KOPT-K1 (cell line): ENCODE measurements around the gene ARL6IP5.

Experiments
- H3K27ac ChIP-seq: fragments of 200-600 bp; sonication (generic); 2 replicates; pipeline ENCODE4 v1.5.1; 2016; ENCODE audit warnings: antibody characterized with exemption, mild to moderate bottlenecking, low read depth, low read length; ENCODE audit not compliant: poor library complexity, severe bottlenecking
- H3K36me3 ChIP-seq: fragments of 200-600 bp; sonication (generic); 2 replicates; pipeline ENCODE4 v1.5.1; 2017; ENCODE audit warnings: antibody characterized with exemption, mild to moderate bottlenecking, low read length, moderate library complexity; ENCODE audit not compliant: insufficient read depth
- H3K9me3 ChIP-seq: fragments of 200-600 bp; sonication (generic); 2 replicates; pipeline ENCODE4 v1.5.1; 2017; ENCODE audit warnings: antibody characterized with exemption, low read length, mild to moderate bottlenecking; ENCODE audit not compliant: insufficient read depth, poor library complexity, severe bottlenecking

The ARL6IP5 gene

DNA sequence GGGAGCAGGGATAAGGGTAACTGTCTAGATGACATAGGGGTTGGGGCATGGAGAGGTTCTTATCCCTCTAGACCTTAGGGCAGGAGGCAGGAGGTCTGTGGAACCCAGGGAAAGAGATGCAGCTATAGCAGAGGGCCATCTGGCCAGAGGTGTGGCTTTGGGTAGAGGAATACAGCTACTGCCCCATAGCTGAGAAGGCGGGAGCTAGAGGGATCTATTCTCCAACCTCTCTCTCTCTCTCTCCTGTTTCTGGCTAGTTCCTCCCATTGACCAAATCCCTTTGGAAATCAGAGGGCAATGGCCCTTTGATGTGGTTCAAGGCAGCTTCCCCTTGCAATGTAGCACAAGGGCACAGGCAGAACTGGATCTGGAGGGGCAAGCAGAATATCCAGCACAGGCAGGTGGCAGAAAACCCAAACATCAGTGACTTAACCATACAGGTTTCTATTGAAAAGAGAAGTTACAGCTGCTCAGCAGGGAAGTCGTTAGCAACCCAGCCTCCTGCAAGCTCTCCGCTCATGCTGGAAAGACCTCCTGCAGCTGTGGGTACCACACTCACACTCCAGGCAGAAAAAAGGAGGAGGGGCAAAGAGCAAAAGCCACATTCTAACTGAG is 60.0 kb downstream of the ARL6IP5 start:
- Histone ChIP-seq H3K36me3 (no peaks in the 10 kb centered on the region), H3K9me3 (no peaks in the 10 kb centered on the region), H3K27ac (no peak overlapping the region)

DNA sequence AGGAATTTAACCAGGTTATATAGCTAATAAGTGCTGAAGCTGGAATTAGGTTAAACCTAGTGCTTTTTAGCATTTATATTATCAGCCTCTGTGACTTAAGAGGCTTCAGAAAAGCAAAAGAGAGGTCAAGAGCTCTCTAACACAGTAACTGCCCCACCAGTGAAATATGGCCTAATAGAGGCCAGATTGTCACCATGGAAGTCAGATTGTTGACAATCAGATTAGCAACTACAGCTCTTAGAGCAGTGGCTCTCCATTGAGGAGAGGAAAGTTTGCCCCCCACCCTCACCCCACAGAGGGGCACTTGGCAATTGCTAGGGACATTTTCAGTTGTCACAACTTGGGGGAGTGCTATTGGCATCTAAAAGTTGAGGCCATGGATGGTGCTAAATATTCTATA is 61.0 kb downstream of the ARL6IP5 start:
- H3K36me3 ChIP-seq, result no peaks in the 10 kb centered on the region
- no peak overlapping the region for H3K27ac ChIP-seq
- no peaks in the 10 kb centered on the region for H3K9me3 ChIP-seq

DNA sequence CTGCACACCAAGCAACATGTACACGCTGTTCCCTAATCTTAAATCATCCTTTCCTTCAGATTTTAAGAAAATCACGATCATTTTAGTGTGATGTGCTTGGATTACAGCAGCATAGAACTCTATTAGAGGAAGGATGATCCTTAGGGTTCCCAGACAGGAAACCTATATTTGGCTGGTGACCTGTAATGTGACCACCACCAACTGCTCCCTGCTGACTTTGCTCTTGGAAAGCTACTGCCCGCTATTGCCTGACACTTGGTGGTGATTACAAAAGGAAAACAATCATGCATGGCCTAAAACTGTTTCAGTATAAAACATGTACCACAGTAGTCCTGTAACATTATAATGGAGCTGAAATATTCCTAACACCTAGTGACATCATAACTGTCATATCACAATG is 64.8 kb downstream of the ARL6IP5 start:
- Histone ChIP-seq H3K36me3 (no peaks in the 10 kb centered on the region), H3K9me3 (no peaks in the 10 kb centered on the region), H3K27ac (no peak overlapping the region)
